H9 (cell line): ENCODE results near the gene KAZALD1. TPM values are rescaled to one million over a fixed set of nuclear protein-coding genes. Genes with fewer than 3 reads are reported as not detected.

ENCODE experiments used
- DNase-seq: peaks from one replicate; pipeline ENCODE4 v3.0.0-alpha.2; 2017
- H2AFZ ChIP-seq: one replicate; pipeline ENCODE4 v1.6.1; 2013; ENCODE audit warnings: mild to moderate bottlenecking, low read length, control low read depth, moderate library complexity
- H2AK5ac ChIP-seq: 2 replicates; pipeline ENCODE4 v1.6.1; 2013; ENCODE audit warnings: low read length, control low read depth, mixed read lengths; ENCODE audit not compliant: insufficient read length
- H2BK120ac ChIP-seq: one replicate; pipeline ENCODE4 v1.6.1; 2013; ENCODE audit warnings: low read depth, mild to moderate bottlenecking, low read length, control low read depth, inconsistent platforms; ENCODE audit not compliant: poor library complexity, severe bottlenecking
- H2BK12ac ChIP-seq: 2 replicates; pipeline ENCODE4 v1.6.1; 2013; ENCODE audit warnings: low read length, control low read depth, mixed read lengths, low read depth; ENCODE audit not compliant: insufficient read length
- H2BK15ac ChIP-seq: 2 replicates; pipeline ENCODE4 v1.6.1; 2013; ENCODE audit warnings: low read depth, low read length, control low read depth
- H2BK20ac ChIP-seq: one replicate; pipeline ENCODE4 v1.6.1; 2013; ENCODE audit warnings: low read depth, mild to moderate bottlenecking, low read length, control low read depth, inconsistent platforms; ENCODE audit not compliant: poor library complexity, severe bottlenecking
- H2BK5ac ChIP-seq: 2 replicates; pipeline ENCODE4 v1.6.1; 2013; ENCODE audit warnings: low read length, control low read depth, mixed read lengths; ENCODE audit not compliant: insufficient read length
- H3K14ac ChIP-seq: 2 replicates; pipeline ENCODE4 v1.6.1; 2013; ENCODE audit warnings: low read length, control low read depth; ENCODE audit not compliant: insufficient read depth
- H3K18ac ChIP-seq: 2 replicates; pipeline ENCODE4 v1.6.1; 2013; ENCODE audit warnings: low read depth, mild to moderate bottlenecking, mixed read lengths, low read length, control low read depth; ENCODE audit not compliant: insufficient read length
- H3K23ac ChIP-seq: 2 replicates; pipeline ENCODE4 v1.6.1; 2013; ENCODE audit warnings: low read length, control low read depth, mixed read lengths, low read depth; ENCODE audit not compliant: insufficient read length
- H3K23me2 ChIP-seq: 2 replicates; pipeline ENCODE4 v1.6.1; 2013; ENCODE audit warnings: low read depth, mild to moderate bottlenecking, mixed read lengths, low read length, control low read depth; ENCODE audit not compliant: insufficient read length, poor library complexity, severe bottlenecking
- H3K27ac ChIP-seq: 2 replicates; pipeline ENCODE4 v1.5.1; 2013; ENCODE audit warnings: low read length, control low read depth, mixed read lengths, low read depth; ENCODE audit not compliant: insufficient read length
- H3K27me3 ChIP-seq: 2 replicates; pipeline ENCODE4 v1.6.1; 2013; ENCODE audit warnings: low read length, control low read depth, inconsistent platforms; ENCODE audit not compliant: insufficient read depth
- H3K4ac ChIP-seq: 2 replicates; pipeline ENCODE4 v1.6.1; 2013; ENCODE audit warnings: low read depth, mild to moderate bottlenecking, control low read depth, inconsistent platforms, low read length, moderate library complexity
- H3K4me1 ChIP-seq: 2 replicates; pipeline ENCODE4 v1.6.1; 2013; ENCODE audit warnings: low read length, control low read depth, inconsistent platforms; ENCODE audit not compliant: insufficient read depth
- H3K4me2 ChIP-seq: 2 replicates; pipeline ENCODE4 v1.6.1; 2013; ENCODE audit warnings: low read length, control low read depth, mixed read lengths; ENCODE audit not compliant: insufficient read length, insufficient read depth
- H3K56ac ChIP-seq: 2 replicates; pipeline ENCODE4 v1.6.1; 2013; ENCODE audit warnings: low read depth, mild to moderate bottlenecking, mixed read lengths, low read length, control low read depth; ENCODE audit not compliant: insufficient read length
- H3K79me1 ChIP-seq: 2 replicates; pipeline ENCODE4 v1.6.1; 2013; ENCODE audit warnings: low read depth, mild to moderate bottlenecking, moderate library complexity, low read length, control low read depth, inconsistent platforms; ENCODE audit not compliant: insufficient read depth, poor library complexity, severe bottlenecking
- H3K79me2 ChIP-seq: 2 replicates; pipeline ENCODE4 v1.6.1; 2013; ENCODE audit warnings: low read length, control low read depth, inconsistent platforms; ENCODE audit not compliant: insufficient read depth
- H3K9ac ChIP-seq: 2 replicates; pipeline ENCODE4 v1.6.1; 2013; ENCODE audit warnings: low read length, control low read depth, mixed read lengths; ENCODE audit not compliant: insufficient read length; ENCODE audit errors: extremely low read depth
- H3K9me3 ChIP-seq: one replicate; pipeline ENCODE4 v1.6.1; 2013; ENCODE audit warnings: low read depth, low read length, inconsistent platforms; ENCODE audit not compliant: control insufficient read depth
- H3T11ph ChIP-seq: one replicate; pipeline ENCODE4 v1.6.1; 2013; ENCODE audit warnings: mild to moderate bottlenecking, low read length, control low read depth, inconsistent platforms
- H4K20me1 ChIP-seq: one replicate; pipeline ENCODE4 v1.6.1; 2013; ENCODE audit not compliant: control insufficient read depth, insufficient read length, insufficient read depth
- H4K5ac ChIP-seq: 2 replicates; pipeline ENCODE4 v1.6.1; 2013; ENCODE audit warnings: low read depth, mild to moderate bottlenecking, mixed read lengths, low read length, control low read depth; ENCODE audit not compliant: insufficient read length
- H4K8ac ChIP-seq: replicated peaks from 2 replicates; pipeline ENCODE4 v1.6.1; 2013; ENCODE audit warnings: low read length, control low read depth, mixed read lengths, low read depth; ENCODE audit not compliant: insufficient read length
- H4K91ac ChIP-seq: 2 replicates; pipeline ENCODE4 v1.6.1; 2013; ENCODE audit warnings: low read depth, mild to moderate bottlenecking, moderate library complexity, mixed read lengths, low read length, control low read depth; ENCODE audit not compliant: insufficient read length
- H3K27ac Mint-ChIP-seq, 3 experiments: 2 replicates in 2 of 3; 3 replicates in 1 of 3; pipeline ENCODE4 v1.8.0; 2020 to 2021; ENCODE audit warnings: mixed read lengths in 3 of 3, mild to moderate bottlenecking in 1 of 3, moderate library complexity in 1 of 3
- H3K27me3 Mint-ChIP-seq: 2 replicates; pipeline ENCODE4 v1.8.0; 2021; ENCODE audit warnings: low read depth, mild to moderate bottlenecking, moderate library complexity, mixed read lengths
- H3K36me3 Mint-ChIP-seq, 3 experiments: 2 replicates in 2 of 3; 3 replicates in 1 of 3; pipeline ENCODE4 v1.8.0; 2020 to 2021; ENCODE audit warnings: low read depth in 3 of 3, mixed read lengths in 3 of 3; ENCODE audit not compliant: insufficient read depth in 1 of 3
- H3K4me1 Mint-ChIP-seq, 2 experiments: 2 replicates each; pipeline ENCODE4 v1.8.0; 2020; ENCODE audit warnings: mixed read lengths in 2 of 2
- H3K4me3 Mint-ChIP-seq, 2 experiments: 2 replicates in 1 of 2; 3 replicates in 1 of 2; pipeline ENCODE4 v1.8.0; 2020 to 2021; ENCODE audit warnings: mild to moderate bottlenecking in 2 of 2, mixed read lengths in 2 of 2, moderate library complexity in 1 of 2
- H3K9me3 Mint-ChIP-seq, 2 experiments: 2 replicates in 1 of 2; 3 replicates in 1 of 2; pipeline ENCODE4 v1.8.0; 2020; ENCODE audit warnings: mild to moderate bottlenecking in 2 of 2, mixed read lengths in 2 of 2, moderate library complexity in 1 of 2
- CTCF ChIP-seq: fragments of 200-600 bp; sonication (generic); conservative IDR thresholded peaks from 3 replicates; pipeline ENCODE4 v1.8.0; 2021; ENCODE audit warnings: antibody characterized with exemption, mild to moderate bottlenecking
- WGBS: extraction: QIAGEN DNeasy Blood & Tissue Kit; methylation state at CpG from one replicate; pipeline ENCODE4 v1.1.7; 2013; ENCODE audit warnings: missing lambda C conversion rate, low lambda C conversion rate, mixed read lengths; ENCODE audit not compliant: insufficient read length; ENCODE audit errors: extremely low coverage; 5-methylcytosine and 5-hydroxymethylcytosine counted together
- total RNA-seq: library from RNA; stranded (reverse); gene quantifications from 2 replicates; pipeline ENCODE4 v1.2.1, GENCODE V29; 2021

KAZALD1 gene
- total RNA-seq, 1 experiment from 2014 or later = 2.9 TPM

- no peaks in the 10 kb centered on the region for H3K4me1 ChIP-seq
- H3K56ac ChIP-seq = no peak overlapping the region
- H3K27me3 Mint-ChIP-seq = peaks cover 47% of the 10 kb centered on the region
- peaks cover 6% of the 10 kb centered on the region for H3K23me2 ChIP-seq
- H3K4me2 ChIP-seq = no peak overlapping the region
- no peak overlapping the region for H2AK5ac ChIP-seq
- no peak overlapping the region for H2BK12ac ChIP-seq
- H2BK15ac ChIP-seq = no peak overlapping the region
- no peaks in the 10 kb centered on the region for H3K79me2 ChIP-seq
- no peaks in the 10 kb centered on the region for H3K79me1 ChIP-seq
- no peak for TF ChIP-seq CTCF
- no peak overlapping the region for H2AFZ ChIP-seq
- H3K9me3 Mint-ChIP-seq = no peaks in the 10 kb centered on the region; a peak in 1 of 5 replicates
- H4K8ac ChIP-seq = no peak overlapping the region
- no peak overlapping the region for H2BK120ac ChIP-seq
- no peak overlapping the region for H3K9ac ChIP-seq
- peak overlapping the region in 1 of 2 experiments; percentile 2; a peak in 1 of 5 replicates for H3K4me3 Mint-ChIP-seq
- H3K9me3 ChIP-seq = no peaks in the 10 kb centered on the region
- H3K27me3 ChIP-seq = peaks cover 12% of the 10 kb centered on the region; the same call in 1 of the 2 replicates
- no peak overlapping the region for H2BK20ac ChIP-seq
- no peaks in the 10 kb centered on the region for H3K36me3 Mint-ChIP-seq
- H3K4ac ChIP-seq = no peak overlapping the region
- H2BK5ac ChIP-seq = no peak overlapping the region
- no peak overlapping the region for H3K27ac ChIP-seq
- WGBS = no CpG with 5 or more reads among the region's 9 CpGs
- no peak for DNase-seq
- peak overlapping the region in 1 of 3 experiments; percentile 32; a peak in 2 of 7 replicates for H3K27ac Mint-ChIP-seq
- no peak overlapping the region for H4K91ac ChIP-seq
- no peaks in the 10 kb centered on the region for H4K20me1 ChIP-seq
- H3K4me1 Mint-ChIP-seq = peaks cover 23 to 44% of the 10 kb centered on the region in 2 experiments
- H3K18ac ChIP-seq = no peak overlapping the region
- no peak overlapping the region for H3K14ac ChIP-seq
- no peak overlapping the region for H4K5ac ChIP-seq
- no peak overlapping the region for H3K23ac ChIP-seq
- H3T11ph ChIP-seq = no peak overlapping the region
Observed at GRCh38 chr10:101013365-101013825, 48.4 kb upstream of the KAZALD1 start.
